HG02885 (cell line): ENCODE measurements around the gene MOXD1.
A peak's percentile ranks its signal among the peaks of the same experiment; 100 is the strongest.

Experiments used
- ATAC-seq: cut with Tn5 transposase; IDR thresholded peaks from one replicate; pipeline ENCODE4 v1.9.1; 2021; ENCODE audit warnings: mild to moderate bottlenecking; ENCODE audit not compliant: unreplicated experiment, poor library complexity

Gene MOXD1

DNA sequence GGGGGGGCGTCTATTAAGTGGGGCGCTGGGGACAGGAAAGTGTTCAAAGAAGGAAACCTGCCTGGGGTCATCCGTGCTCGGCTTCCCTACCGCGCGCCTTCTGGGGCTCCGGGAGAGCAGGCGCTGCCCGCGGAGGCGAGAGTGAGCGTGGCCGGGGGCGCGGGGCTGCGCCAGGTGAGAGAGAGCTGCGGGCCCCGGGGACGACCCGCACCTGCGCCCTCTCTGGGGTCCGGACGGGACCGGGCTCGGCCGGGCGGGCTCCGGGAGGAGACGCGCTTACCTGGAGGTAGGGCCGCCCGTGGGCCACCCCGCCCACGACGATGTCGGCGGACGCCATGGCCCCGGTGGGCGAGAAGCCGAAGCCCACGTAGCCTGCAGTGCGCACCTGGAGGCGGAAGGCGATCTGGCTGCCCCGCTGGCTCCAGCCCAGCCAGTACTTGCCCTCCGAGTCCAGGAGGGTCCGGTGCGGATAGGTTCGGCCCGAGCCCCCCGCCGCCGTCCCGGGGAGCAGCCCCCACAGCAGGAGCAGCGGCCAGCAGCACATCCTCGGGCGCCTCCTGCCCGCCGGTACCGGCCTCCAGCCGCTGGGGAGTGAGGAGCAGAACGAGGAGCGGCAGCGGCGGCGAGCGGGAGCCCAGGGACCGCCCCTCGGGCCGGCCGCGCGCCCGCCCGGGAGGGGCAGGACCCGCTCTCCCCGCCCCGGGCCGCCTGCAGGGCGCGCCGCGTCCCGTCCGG lies at the start of gene MOXD1:
Gene MOXD1, minus strand, starts transcription at position 593 of the 735 bp plus-strand sequence. Its CDS starts 49 bp downstream, at position 544.
- ATAC-seq: peak; percentile 62

DNA sequence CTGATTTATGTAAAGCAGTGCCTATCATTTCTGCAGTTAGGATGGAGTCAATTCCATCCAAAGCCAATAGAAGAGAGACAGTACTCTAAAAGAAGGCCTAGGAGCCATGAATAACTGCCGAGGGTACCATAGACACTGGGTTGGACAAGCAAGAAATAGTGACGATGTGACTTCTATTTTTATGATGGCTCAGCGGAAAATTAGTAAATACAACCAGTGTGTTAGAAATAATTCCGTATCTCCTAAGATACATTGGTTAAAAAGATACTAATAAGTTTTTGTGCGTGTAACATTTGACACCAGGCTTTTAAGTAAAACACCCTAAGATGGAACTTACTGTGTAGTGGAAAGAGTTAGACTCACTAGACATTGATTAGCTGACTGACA lies 45.6 kb upstream of the MOXD1 start:
- no peak for ATAC-seq

- no peak for ATAC-seq
Observed at GRCh38 chr6:132446141-132446854, 45.0 kb upstream of the MOXD1 start.

GRCh38 chr6:132445201-132445951 lies 44.1 kb upstream of the MOXD1 start:
- no peak for ATAC-seq

GRCh38 chr6:132443206-132443605 lies 41.9 kb upstream of the MOXD1 start:
- no peak for ATAC-seq

DNA sequence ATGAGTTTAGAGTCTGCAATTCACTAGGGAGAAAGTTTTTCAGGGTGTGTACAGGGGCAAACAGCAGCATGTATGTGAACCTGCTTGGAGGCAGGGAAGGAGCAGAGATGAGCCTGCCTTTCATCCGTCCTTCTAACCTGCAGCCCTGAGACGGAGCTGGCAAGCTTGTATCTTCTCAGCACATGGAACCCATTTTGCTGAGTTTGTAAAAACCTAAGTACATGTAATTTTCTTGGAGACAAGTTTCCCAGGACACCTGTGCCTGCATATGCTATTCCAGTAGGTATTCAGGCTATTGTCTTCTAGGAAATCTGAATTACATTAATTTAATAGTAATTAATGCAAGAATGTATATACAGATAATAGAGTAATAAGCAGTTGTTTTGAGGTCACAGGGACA lies 28.8 kb upstream of the MOXD1 start:
- ATAC-seq: no peak

GRCh38 chr6:132425176-132425575 lies 23.9 kb upstream of the MOXD1 start:
- no peak for ATAC-seq

GRCh38 chr6:132423839-132424238 lies 22.6 kb upstream of the MOXD1 start:
- ATAC-seq: no peak

GRCh38 chr6:132418235-132418965 lies 17.1 kb upstream of the MOXD1 start:
- ATAC-seq: no peak

DNA sequence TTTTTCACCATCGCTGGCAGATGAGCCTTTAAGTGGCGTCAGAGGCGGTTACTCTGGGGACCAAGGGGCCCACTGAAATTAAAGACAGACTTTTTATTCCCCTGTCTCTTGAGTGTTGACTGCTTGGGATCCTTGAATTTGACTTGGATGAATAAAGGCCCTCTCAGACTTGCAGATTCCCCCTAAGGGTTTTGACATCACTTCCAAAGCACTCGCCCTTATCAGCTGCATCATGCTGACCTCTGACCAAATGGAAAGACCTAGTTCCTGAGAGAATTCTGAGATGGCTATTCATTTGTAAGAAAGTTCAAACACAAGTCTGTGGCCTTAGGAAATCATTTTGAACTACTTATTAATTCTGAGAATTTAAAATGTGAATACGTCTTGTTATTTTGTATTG lies 13.5 kb upstream of the MOXD1 start:
- ATAC-seq: no peak

GRCh38 chr6:132414322-132414721 lies 13.0 kb upstream of the MOXD1 start:
- ATAC-seq: no peak

GRCh38 chr6:132413499-132413802 lies 12.2 kb upstream of the MOXD1 start:
- no peak for ATAC-seq

DNA sequence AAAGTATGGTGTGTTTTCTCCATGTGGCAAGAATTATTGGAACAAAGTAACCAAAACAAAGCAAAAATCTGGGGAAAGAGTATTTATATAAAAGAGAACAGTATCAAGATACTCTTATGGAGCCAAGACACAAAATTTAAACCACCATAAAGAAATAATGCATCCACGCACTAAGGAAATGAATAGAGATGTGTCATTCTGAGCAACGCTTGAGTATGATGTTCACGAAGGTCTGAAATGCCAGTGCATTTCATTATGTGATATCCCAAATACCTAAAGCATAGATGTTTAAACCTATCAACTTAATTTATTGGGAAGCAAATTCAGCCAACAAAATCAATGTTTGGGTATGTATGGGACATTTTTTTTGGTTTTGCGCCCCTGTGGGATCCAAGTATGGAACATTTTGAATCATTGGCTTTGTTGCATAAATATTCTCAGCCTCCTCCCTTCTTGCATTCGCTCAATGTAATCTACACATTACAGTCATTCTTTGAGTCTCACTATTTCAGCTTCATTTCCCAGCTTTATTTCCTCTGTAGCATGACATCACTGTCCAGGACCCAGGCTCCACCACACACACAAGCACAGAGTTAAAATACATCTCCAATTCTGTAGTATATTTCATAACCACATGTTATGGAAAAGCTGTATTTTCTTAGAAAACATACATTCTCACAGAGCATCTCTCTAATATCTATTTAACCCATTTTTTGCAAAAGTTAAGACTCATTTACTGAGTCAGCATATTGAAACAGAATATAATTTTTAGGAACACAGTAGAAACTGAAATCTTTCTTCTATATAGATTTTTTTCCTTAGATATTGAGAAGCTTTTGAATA lies 11.6 kb upstream of the MOXD1 start:
- ATAC-seq: no peak

- ATAC-seq: no peak
Observed at GRCh38 chr6:132411296-132411695, 10.0 kb upstream of the MOXD1 start.

DNA sequence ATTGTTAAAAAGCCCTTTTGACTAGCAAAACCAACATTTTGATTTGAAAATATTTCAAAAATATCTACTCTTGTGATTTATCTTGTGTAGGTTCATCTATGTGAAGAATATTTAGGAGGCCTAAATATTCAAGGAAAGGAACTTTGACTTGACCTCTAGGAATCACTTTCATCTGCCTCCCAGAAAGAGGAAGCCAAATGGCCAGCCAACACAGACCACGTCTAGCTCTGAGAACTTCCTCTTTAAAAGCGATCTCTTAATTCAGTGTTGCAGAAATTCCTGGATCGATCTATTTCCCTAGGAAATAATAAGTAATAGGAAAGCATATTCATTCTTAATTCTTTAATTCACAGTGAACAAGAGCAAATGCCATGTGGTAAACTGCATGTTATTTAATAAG lies 9.6 kb upstream of the MOXD1 start:
- ATAC-seq: no peak

- peak; percentile 68 for ATAC-seq
Observed at GRCh38 chr6:132405143-132405915, 4.1 kb upstream of the MOXD1 start.

DNA sequence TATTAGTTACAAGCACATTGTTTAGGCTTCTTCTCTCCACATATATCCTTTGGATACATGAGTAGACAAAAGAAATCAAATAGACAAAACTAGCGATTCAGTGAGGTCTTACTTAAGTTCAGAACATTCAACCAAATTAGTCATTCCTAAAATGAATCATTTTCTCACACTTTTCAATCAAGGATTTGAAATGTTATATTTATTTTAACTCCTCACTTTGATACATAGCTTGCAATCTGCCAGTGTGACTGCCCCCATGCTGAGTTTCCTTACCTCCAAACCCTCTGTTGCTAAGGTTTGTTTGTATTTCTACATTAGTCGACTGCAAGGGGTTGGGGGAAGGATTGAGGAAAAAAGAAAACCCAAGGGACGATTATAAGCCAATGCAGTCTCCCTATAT lies 3.5 kb upstream of the MOXD1 start:
- ATAC-seq: no peak

DNA sequence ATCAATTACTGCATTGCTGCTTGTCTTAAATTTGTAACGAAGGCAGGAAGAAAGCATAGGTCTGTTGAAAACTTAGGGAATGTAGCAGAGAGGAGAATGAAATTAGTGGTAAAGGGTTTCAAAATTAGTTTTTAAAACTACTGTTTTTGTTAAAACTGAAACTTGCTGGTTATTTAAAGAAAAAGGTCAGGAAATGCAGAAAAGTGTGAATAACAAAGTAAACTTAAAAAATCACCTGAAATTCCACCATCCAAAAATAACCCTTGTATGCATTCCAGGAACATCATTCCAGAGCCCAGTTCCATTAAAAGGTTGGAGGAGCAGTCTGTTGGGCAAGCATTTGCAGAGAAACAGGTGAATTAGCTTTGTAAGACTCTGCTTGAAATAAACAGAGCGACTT lies 3.1 kb upstream of the MOXD1 start:
- no peak for ATAC-seq

- ATAC-seq: no peak
Observed at GRCh38 chr6:132401618-132402285, 477 bp upstream of the MOXD1 start.
